VCaP (cell line): ENCODE results near the gene TNPO2.
A peak's percentile ranks its signal among the peaks of the same experiment; 100 is the strongest.

ENCODE experiments used
- H3K27ac ChIP-seq: fragments of 450-650 bp; 2 replicates; pipeline ENCODE4 v1.5.1; 2017
- TF ChIP-seq, protein P1 (sequence below): fragments of 450-650 bp; conservative IDR thresholded peaks from 2 replicates; pipeline ENCODE4 v1.5.1; 2017; ENCODE audit warnings: mild to moderate bottlenecking, moderate library complexity

Gene TNPO2

DNA sequence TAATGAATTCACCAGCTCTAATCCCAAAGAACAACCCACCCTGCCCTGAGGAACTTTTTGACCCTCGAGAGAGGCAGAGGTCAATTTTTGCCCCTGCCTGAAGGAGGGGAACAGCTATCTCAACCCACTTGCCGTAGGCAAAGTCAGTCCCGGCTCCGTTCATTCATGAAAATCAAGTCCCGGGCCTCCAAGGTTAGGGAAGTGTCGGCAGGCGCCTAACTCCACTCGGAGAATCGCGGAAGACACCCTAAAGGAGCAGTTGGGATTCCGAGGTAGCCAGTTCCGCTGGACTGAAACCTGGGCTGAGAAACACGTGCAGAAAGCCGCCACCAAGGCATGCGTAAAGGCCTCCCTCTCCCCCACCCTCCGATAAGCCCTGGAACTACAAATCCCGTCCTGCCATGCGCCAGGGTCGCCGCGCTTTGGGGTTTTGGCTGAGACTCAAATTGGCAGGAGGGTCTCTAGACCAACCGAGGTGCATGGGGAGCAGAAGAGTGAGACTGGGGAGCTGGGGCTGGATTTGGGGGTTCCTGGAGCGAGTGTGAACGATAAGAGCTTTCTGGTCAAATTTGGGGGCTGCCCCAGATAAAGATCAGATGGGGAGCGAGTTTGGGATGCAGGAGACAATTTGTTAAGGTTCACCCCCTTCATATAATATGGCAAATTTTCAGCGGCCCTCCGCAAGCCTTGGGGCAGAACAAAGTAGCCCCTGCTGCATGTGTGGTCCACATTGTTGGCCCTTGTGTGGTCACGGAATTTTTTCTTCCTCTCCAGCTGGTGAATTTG is at the start of gene TNPO2:
TSS of gene TNPO2 (minus strand) at position 292 of the 786 bp plus-strand sequence. CDS start 2,955 bp downstream, outside the sequence.
- TF ChIP-seq, protein P1, sequence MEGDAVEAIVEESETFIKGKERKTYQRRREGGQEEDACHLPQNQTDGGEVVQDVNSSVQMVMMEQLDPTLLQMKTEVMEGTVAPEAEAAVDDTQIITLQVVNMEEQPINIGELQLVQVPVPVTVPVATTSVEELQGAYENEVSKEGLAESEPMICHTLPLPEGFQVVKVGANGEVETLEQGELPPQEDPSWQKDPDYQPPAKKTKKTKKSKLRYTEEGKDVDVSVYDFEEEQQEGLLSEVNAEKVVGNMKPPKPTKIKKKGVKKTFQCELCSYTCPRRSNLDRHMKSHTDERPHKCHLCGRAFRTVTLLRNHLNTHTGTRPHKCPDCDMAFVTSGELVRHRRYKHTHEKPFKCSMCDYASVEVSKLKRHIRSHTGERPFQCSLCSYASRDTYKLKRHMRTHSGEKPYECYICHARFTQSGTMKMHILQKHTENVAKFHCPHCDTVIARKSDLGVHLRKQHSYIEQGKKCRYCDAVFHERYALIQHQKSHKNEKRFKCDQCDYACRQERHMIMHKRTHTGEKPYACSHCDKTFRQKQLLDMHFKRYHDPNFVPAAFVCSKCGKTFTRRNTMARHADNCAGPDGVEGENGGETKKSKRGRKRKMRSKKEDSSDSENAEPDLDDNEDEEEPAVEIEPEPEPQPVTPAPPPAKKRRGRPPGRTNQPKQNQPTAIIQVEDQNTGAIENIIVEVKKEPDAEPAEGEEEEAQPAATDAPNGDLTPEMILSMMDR: no peak
- H3K27ac ChIP-seq: peak within 1 kb of the TSS; percentile 95

DNA sequence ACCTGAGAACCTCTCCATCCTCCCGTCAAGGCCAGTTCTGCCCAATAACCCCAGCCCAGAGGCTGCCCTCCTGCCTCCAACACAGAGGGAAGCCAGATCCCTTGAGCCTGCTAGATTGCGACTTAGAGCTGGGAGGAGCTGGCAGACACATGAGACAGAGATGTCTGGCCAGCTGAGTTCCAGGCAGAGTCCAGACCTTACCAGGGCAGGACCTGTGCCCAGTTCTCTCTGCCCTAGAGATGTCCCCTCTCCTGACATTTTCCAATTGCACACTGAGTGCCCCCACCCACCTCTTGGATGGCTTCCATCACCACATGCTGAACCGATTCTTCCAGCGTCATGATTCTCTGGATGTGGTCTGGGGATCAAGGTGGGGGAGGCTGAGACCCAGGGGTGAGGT is 48.6 kb upstream of the TNPO2 start:
- TF ChIP-seq, protein P1: no peak
- 0 out of 2 replicates have a peak overlapping the region, but pooled peaks have one; percentile 93 for H3K27ac ChIP-seq

DNA sequence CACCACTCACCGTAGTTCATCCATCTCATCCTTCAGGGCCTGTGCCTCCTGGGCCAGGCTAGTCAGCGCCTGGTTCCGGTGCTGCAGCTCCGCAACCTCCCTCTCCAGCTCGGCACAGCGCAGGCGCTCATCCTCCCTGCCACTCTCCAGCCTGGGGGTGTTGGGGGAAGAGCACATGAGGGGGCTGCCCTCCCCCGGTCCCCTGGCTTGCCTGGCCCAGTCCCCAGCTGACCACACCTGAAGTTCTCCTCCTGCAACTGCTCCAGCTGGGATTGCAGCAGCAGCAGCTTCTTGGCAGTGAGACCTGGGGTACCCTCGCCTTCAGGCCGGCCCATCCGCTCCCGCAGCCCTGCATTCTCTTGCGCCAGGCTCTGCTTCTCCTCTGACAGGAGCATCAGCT is 47.2 kb upstream of the TNPO2 start:
- TF ChIP-seq, protein P1: no peak
- H3K27ac ChIP-seq: no peak overlapping the region

DNA sequence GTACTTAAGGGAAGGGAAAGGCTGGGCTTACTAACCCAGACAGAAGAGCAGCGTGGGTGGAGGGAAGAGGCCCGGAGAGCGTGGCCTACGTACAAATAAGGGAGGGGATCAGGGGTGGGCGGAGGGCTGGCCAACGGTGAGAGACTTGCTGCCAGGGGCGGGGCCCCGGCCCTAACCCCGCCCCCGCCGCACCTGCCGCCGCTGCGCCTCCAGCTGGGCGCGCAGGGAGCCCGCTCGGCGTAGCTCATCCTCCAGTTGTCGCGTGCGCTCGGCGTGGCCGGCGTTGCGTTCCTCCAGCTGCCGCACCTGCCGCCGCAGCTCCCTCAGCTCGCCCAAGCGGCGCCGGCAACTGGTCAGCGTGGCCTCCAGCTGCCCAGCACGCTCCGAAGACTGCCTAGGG is 46.0 kb upstream of the TNPO2 start:
- TF ChIP-seq, protein P1: no peak

DNA sequence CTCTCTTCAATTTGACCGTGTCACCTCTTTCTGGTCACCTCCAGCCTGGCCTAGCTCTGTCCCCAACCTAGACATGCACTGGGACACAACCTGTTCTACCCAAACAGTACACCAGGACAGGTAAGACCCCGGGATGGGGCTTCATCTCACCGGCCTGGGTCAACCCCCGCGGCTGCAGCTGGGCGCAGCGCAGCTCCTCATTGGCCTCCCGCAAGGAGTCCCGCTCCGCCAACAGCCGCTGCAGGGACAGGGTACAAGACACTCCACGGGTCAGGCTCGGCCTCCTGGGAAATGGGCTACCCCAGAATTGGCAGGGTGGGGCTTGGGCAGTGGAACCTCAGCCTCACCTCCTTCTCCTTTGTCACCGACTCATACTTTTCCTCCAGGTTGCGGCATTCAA is 43.9 kb upstream of the TNPO2 start:
- no peak overlapping the region for H3K27ac ChIP-seq
- TF ChIP-seq, protein P1: no peak

More for the DNA sequence above, 46.0 kb upstream of the TNPO2 start:
- H3K27ac ChIP-seq: no peak overlapping the region

DNA sequence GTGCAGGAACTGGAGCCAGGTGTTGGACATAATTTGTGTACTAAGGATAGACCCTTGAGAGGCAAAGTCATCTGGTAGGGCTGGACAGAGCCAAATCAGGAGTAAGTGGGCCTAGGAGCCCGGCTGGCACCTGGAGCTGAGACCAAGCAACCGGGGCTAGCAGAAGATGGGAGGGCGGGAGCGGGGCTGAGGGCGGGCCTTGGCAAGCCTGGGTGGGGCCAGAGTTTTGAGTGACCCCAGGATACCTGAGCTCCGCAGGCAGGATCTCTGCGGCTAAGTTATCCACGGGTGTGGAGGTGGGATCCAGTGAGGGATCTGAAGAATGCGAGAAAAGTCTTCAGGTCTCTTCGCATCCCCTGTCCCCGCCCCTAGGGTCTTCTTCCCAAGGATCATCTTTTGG is 43.4 kb upstream of the TNPO2 start:
- TF ChIP-seq, protein P1: no peak

DNA sequence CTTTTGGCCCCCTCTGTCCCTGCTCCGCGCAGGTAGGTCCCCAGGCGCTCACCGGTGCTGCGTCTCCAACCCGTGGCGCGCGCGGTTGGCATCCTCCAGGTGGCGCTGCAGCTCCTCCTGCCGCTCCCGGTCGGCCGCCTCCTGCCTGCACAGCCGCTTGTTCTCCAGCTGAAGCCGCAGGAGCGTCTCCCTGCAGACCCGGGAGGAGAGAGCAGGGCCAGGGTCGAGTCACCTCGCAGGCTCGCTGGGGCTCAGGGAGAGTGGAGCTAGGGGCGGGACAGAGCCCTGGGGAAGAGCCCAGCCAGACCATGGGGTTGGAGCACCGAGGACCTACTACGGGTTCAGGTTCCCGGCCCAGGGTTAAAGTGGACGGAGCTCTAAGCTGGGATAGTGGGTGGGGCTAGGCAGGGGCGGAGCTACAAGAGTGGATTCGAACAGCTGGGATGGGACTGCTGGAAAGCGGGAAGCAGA is 42.4 kb upstream of the TNPO2 start:
- no peak overlapping the region for H3K27ac ChIP-seq
- TF ChIP-seq, protein P1: no peak

More for the DNA sequence above, 43.4 kb upstream of the TNPO2 start:
- H3K27ac ChIP-seq: no peak overlapping the region
